GM21526 (cell line): ENCODE results near the gene TSHB.
"Not testable (repeated sequence)": the region's sequence is repeated elsewhere in the genome, so short reads cannot be mapped to it uniquely, and the experiment has no call there.

Experiments
- ATAC-seq: cut with Tn5 transposase; IDR thresholded peaks from one replicate; pipeline ENCODE4 v1.9.1; 2021; ENCODE audit warnings: moderate library complexity; ENCODE audit not compliant: unreplicated experiment, low FRiP score

Gene TSHB

GRCh38 chr1:115029526-115029925 lies at the start of gene TSHB:
TSHB (plus strand) TSS chr1:115029826; CDS start chr1:115033363, 3,537 bp downstream.
- no peak for ATAC-seq

DNA sequence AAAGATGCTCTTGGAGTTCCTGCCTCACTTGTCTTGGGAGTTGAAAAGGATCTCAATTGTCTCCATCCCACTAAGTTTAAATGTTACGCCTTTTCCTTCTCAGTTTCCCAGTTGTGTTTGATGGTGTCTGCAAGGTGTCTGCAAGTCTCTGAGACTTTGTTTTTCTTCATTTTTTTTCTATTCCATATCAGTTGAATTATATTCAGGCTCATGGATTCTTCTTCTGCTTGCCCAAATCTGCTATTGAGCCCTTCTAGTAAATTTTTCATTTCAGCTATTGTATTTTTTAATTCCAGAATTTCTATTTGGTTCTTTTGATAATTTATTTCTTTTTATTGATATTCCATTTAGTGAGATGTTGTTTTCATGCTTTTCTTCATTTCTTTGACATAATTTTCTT lies 47.4 kb upstream of the TSHB start:
- ATAC-seq: no peak

DNA sequence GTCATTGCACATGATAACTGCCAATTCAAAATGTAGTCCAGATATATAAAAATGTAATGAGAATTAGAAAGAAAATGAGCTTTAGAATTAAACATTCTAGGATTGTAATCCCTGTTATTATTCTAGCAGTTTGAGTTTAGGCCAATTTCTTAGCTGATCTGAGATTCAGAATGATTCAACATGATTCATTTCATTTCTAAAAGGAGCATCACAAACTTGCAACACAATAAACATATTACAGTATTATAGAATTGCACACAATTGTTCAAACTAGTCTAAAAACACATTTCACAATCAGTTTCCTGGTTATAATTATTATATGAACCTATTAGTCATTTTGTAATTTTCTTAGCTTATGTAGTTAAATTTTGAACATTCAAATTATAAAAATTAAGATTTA lies 43.3 kb upstream of the TSHB start:
- no peak for ATAC-seq

- no peak for ATAC-seq
Observed at GRCh38 chr1:114988095-114988494, 41.5 kb upstream of the TSHB start.

- no peak for ATAC-seq
Observed at GRCh38 chr1:114997510-114998289, 31.9 kb upstream of the TSHB start.

GRCh38 chr1:115006191-115006590 lies 23.4 kb upstream of the TSHB start:
- ATAC-seq: no peak

DNA sequence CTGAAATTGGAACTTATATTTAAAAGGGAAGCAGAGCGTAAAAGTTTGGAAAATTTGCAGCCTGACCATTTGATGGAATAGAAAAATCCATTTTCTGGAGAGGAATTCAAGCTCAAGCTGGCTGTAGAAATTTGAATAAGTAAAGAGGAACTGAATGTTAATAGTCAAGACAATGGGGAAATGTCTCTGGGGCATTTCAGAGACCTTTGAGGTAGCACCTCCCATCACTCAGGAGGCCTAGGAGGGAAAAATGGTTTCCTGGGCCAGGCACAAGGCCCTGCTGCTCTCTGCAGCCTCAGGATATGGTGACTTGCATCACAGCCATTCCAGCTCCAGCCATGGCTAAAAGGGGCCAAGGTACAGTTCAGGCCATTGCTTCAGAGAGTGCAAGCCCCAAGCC lies 17.6 kb upstream of the TSHB start:
- no peak for ATAC-seq

DNA sequence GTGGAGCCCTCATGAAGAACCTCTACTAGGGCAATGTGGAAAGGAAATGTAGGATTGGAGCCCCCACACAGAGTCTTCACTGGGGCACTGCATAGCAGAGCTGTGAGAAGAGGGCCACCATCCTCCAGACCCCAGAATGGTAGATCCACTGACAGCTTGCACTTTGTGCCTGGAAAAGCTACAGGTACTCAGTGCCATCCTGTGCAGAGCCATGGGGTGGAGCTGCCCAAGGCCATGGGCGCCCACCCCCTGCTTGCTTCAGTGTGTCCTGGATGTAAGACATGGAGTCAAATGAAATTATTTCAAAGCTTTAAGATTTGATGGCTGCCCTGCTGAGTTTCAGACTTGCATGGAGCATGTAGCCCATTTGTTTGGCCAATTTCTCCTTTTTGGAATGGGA lies 17.2 kb upstream of the TSHB start:
- ATAC-seq: no peak

- ATAC-seq: no peak
Observed at GRCh38 chr1:115013792-115014191, 15.8 kb upstream of the TSHB start.

GRCh38 chr1:115019549-115019948 lies 10.1 kb upstream of the TSHB start:
- ATAC-seq: not testable (repeated sequence)

DNA sequence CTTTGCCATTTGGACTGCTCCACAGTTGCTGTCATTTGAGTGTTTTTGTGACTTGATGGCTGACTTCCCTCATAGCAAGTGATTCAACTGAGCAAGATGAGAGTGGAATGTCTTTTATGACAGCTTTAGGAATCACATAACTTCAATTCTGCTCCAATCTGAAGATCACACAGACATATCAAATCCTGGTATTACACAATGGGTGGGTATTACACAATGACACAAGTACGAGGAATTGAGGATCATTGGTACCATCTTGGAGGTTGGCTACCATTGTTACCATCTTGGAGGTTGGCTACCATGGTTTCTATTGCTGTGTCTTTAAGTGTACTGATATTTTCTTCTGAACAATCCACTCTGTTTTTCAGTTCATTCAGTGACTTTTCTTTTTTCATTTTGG lies 8.5 kb upstream of the TSHB start:
- no peak for ATAC-seq

DNA sequence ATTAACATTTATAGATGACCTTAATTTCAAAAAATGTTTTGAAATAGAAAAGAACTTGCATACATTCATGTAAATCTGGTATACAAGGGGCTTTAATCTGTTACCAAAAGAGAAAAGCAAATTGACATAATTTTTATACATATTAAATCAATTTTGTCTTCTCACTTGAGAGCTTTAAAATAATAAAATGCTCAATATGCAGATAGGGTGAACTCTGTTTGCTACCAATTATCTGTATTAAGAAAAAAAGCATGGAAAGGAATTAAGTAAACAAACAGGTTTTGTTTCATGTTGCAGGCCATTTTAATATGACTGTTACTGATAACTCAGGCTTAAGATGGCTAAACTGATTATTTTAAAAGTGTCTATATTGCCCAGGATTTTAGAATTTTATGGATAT lies 6.0 kb upstream of the TSHB start:
- no peak for ATAC-seq

- no peak for ATAC-seq
Observed at GRCh38 chr1:115031595-115031994, 2.0 kb downstream of the TSHB start.

GRCh38 chr1:115035652-115036051 lies 6.0 kb downstream of the TSHB start:
- no peak for ATAC-seq

GRCh38 chr1:115036814-115037507 lies 7.3 kb downstream of the TSHB start:
- ATAC-seq: no peak

- no peak for ATAC-seq
Observed at GRCh38 chr1:115040501-115040900, 10.9 kb downstream of the TSHB start.

- no peak for ATAC-seq
Observed at GRCh38 chr1:115041654-115042053, 12.0 kb downstream of the TSHB start.

GRCh38 chr1:115046751-115047150 lies 17.1 kb downstream of the TSHB start:
- ATAC-seq: no peak

DNA sequence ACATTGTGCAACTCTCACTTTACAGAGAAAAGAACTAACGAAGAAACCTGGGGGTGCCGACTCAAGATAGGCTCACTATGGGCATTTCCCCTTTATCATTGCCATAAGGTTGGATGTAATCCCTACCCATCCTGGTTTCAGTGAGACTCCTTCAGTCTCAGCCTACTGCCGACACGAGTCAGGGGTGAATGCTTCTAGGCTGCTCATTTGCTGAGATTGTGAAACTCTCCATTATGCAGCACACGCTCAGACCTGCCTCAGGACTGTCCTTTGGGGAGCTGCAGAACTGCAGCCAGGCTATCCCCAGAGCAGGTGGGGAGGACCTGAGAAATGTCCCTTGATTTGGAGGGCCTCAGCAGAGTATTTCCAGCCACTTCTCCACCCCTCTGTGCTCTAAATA lies 22.2 kb downstream of the TSHB start:
- no peak for ATAC-seq

DNA sequence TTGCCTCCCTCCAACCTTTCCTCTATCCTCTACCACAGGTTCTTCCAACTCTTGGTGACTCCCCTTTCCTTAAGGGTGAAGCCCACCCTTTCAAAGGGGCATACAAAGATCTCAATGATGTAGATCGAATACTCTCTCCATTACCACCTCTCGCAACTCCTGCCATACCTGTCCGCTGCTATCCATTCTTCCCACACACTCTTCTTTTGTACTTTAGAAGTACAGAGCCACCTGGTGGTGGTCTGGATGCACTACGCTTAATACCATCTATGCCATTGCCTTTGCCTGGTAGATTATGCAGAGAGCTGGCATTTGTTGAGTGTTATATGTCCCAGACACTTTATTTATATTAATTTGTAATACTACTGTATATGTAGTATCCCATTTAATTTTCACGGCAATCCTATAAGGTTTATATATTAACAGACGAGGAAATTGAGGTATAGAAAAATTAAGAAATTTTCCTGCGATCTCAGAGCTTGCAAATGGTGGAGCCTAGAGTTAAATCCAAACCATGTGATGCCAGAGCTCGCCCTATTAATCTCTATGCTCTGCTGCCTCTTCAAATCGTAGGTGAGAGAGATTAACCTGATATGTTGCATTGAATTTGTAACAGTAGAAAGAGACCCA lies 22.9 kb downstream of the TSHB start:
- peak; percentile 94 for ATAC-seq

DNA sequence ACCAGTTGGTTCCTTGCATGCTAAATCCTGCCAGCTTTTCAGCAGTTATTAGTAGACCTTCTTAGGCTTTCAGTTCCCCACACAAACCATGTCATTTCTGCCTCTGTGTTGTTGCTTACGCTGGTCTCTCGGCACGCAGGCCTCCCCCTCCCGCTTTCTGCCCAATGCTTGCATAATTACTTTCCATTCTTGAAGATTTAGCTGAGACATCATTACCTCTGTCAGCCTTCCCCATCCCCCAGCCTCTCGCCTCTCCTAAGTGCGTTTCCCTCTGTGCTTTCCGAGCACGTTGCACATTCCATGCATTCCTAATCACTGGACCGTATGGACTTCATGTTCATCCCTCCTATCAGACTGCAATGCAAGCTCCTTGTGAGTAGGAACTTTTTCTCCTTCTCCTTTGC lies 26.8 kb downstream of the TSHB start:
- ATAC-seq: no peak
